ENCODE results near the gene ANKRD9.

Gene ANKRD9

GRCh38 chr14:102512793-102513300 lies 3.3 kb upstream of the ANKRD9 start:
- DNase-seq (no peak), ATAC-seq (replicated peaks) (no peak)
- Mint-ChIP-seq H3K27ac (no peak overlapping the region), H3K4me1 (ENCODE audit: low read depth in 2 of 2) (peaks cover 8 to 12% of the 10 kb centered on the region in 2 donors), H3K9me3 (peaks cover 0 to 2% of the 10 kb centered on the region in 2 donors), H3K4me3 (no peak overlapping the region), H3K27me3 (no peaks in the 10 kb centered on the region), H3K36me3 (ENCODE audit: insufficient read depth) (peaks cover 15% of the 10 kb centered on the region)

GRCh38 chr14:102511538-102511937 lies 2.0 kb upstream of the ANKRD9 start:
- ATAC-seq (replicated peaks): no peak
- peak overlapping the region; percentile 38 to 85 for H3K4me3 Mint-ChIP-seq
- DNase-seq: no peak
- peaks cover 0 to 2% of the 10 kb centered on the region in 2 donors for H3K9me3 Mint-ChIP-seq
- H3K27me3 Mint-ChIP-seq: no peaks in the 10 kb centered on the region
- peaks cover 8 to 9% of the 10 kb centered on the region in 2 donors for H3K4me1 Mint-ChIP-seq (ENCODE audit: low read depth in 2 of 2)
- peak overlapping the region; percentile 19 to 77 for H3K27ac Mint-ChIP-seq
- H3K36me3 Mint-ChIP-seq (ENCODE audit: insufficient read depth): peaks cover 15% of the 10 kb centered on the region

- Mint-ChIP-seq H3K9me3 (peaks cover 0 to 2% of the 10 kb centered on the region in 2 donors), H3K27ac (peak overlapping the region; percentile 77 to 83), H3K36me3 (ENCODE audit: insufficient read depth) (peaks cover 11% of the 10 kb centered on the region), H3K4me1 (ENCODE audit: low read depth in 2 of 2) (peaks cover 4 to 7% of the 10 kb centered on the region in 2 donors), H3K27me3 (no peaks in the 10 kb centered on the region), H3K4me3 (peak overlapping the region; percentile 84 to 85)
- DNase-seq: no peak
- ATAC-seq (replicated peaks): no peak
Measured at GRCh38 chr14:102510616-102511520, 1.3 kb upstream of the ANKRD9 start.

GRCh38 chr14:102508774-102509745 lies 516 bp downstream of the ANKRD9 start:
- peaks cover 4 to 9% of the 10 kb centered on the region in 2 donors for H3K4me1 Mint-ChIP-seq (ENCODE audit: low read depth in 2 of 2)
- ATAC-seq (replicated peaks) (peak; percentile 39), DNase-seq (peak in 1 of 3 experiments; percentile 30)
- peak overlapping the region; percentile 84 to 85 for H3K4me3 Mint-ChIP-seq
- peak overlapping the region; percentile 46 to 59 for H3K27ac Mint-ChIP-seq
- peaks cover 9% of the 10 kb centered on the region for H3K36me3 Mint-ChIP-seq (ENCODE audit: insufficient read depth)
- H3K9me3 Mint-ChIP-seq: peaks cover 0 to 2% of the 10 kb centered on the region in 2 donors
- no peaks in the 10 kb centered on the region for H3K27me3 Mint-ChIP-seq

- Mint-ChIP-seq H3K4me1 (ENCODE audit: low read depth in 2 of 2) (peaks cover 4 to 9% of the 10 kb centered on the region in 2 donors), H3K9me3 (peaks cover 0 to 2% of the 10 kb centered on the region in 2 donors), H3K4me3 (peak overlapping the region; percentile 63 to 68), H3K27me3 (no peaks in the 10 kb centered on the region), H3K27ac (peak overlapping the region; percentile 46 to 59), H3K36me3 (ENCODE audit: insufficient read depth) (peaks cover 7% of the 10 kb centered on the region)
- DNase-seq (no peak), ATAC-seq (replicated peaks) (no peak)
Measured at GRCh38 chr14:102508410-102508773, 1.2 kb downstream of the ANKRD9 start.

- Mint-ChIP-seq H3K9me3 (peaks cover 0 to 2% of the 10 kb centered on the region in 2 donors), H3K27ac (peak overlapping the region in 1 of 2 donors; percentile 59), H3K27me3 (no peaks in the 10 kb centered on the region), H3K36me3 (ENCODE audit: insufficient read depth) (peaks cover 7% of the 10 kb centered on the region), H3K4me3 (peak overlapping the region in 1 of 2 donors; percentile 63), H3K4me1 (ENCODE audit: low read depth in 2 of 2) (peaks cover 4 to 9% of the 10 kb centered on the region in 2 donors)
- no peak for ATAC-seq (replicated peaks)
- no peak for DNase-seq
Measured at GRCh38 chr14:102507857-102508312, 1.7 kb downstream of the ANKRD9 start.

GRCh38 chr14:102507081-102507856 lies 2.3 kb downstream of the ANKRD9 start:
- Mint-ChIP-seq H3K27me3 (no peaks in the 10 kb centered on the region), H3K27ac (peak overlapping the region in 1 of 2 donors; percentile 79), H3K9me3 (peaks cover 0 to 2% of the 10 kb centered on the region in 2 donors), H3K36me3 (ENCODE audit: insufficient read depth) (peaks cover 7% of the 10 kb centered on the region), H3K4me3 (no peak overlapping the region), H3K4me1 (ENCODE audit: low read depth in 2 of 2) (peaks cover 4 to 9% of the 10 kb centered on the region in 2 donors)
- DNase-seq (no peak), ATAC-seq (replicated peaks) (no peak)

GRCh38 chr14:102506626-102506925 lies 3.0 kb downstream of the ANKRD9 start:
- Mint-ChIP-seq H3K4me1 (ENCODE audit: low read depth in 2 of 2) (peaks cover 4 to 9% of the 10 kb centered on the region in 2 donors), H3K27me3 (no peaks in the 10 kb centered on the region), H3K4me3 (no peak overlapping the region), H3K36me3 (ENCODE audit: insufficient read depth) (peaks cover 7% of the 10 kb centered on the region), H3K27ac (peak overlapping the region in 1 of 2 donors; percentile 79), H3K9me3 (peaks cover 0 to 2% of the 10 kb centered on the region in 2 donors)
- ATAC-seq (replicated peaks) (no peak), DNase-seq (no peak)

GRCh38 chr14:102505775-102506625 lies 3.6 kb downstream of the ANKRD9 start:
- H3K27ac Mint-ChIP-seq: peak overlapping the region in 1 of 2 donors; percentile 79
- ATAC-seq (replicated peaks) (no peak), DNase-seq (no peak)
- no peak overlapping the region for H3K4me3 Mint-ChIP-seq
- H3K4me1 Mint-ChIP-seq (ENCODE audit: low read depth in 2 of 2): peaks cover 4 to 9% of the 10 kb centered on the region in 2 donors
- peaks cover 0 to 2% of the 10 kb centered on the region in 2 donors for H3K9me3 Mint-ChIP-seq
- no peaks in the 10 kb centered on the region for H3K27me3 Mint-ChIP-seq
- peaks cover 7% of the 10 kb centered on the region for H3K36me3 Mint-ChIP-seq (ENCODE audit: insufficient read depth)

- Mint-ChIP-seq H3K27ac (peak overlapping the region; percentile 23 to 58), H3K27me3 (no peaks in the 10 kb centered on the region), H3K9me3 (peaks cover 0 to 2% of the 10 kb centered on the region in 2 donors), H3K4me3 (no peak overlapping the region), H3K4me1 (ENCODE audit: low read depth in 2 of 2) (peaks cover 8 to 12% of the 10 kb centered on the region in 2 donors), H3K36me3 (ENCODE audit: insufficient read depth) (peaks cover 9% of the 10 kb centered on the region)
- ATAC-seq (replicated peaks): no peak
- DNase-seq: no peak
Measured at GRCh38 chr14:102505000-102505619, 4.5 kb downstream of the ANKRD9 start.

- Mint-ChIP-seq H3K36me3 (ENCODE audit: insufficient read depth) (peaks cover 13% of the 10 kb centered on the region), H3K9me3 (peaks cover 0 to 2% of the 10 kb centered on the region in 2 donors), H3K4me3 (no peak overlapping the region), H3K27ac (peak overlapping the region; percentile 23 to 58), H3K27me3 (no peaks in the 10 kb centered on the region), H3K4me1 (ENCODE audit: low read depth in 2 of 2) (peaks cover 10 to 14% of the 10 kb centered on the region in 2 donors)
- ATAC-seq (replicated peaks) (no peak), DNase-seq (no peak)
Measured at GRCh38 chr14:102504328-102504999, 5.1 kb downstream of the ANKRD9 start.

Measured in effector memory CD8-positive, alpha-beta T cell (primary cell).